GM23338 (cell line): ENCODE data around the gene LOXL4. TPM values are rescaled to one million over a fixed set of nuclear protein-coding genes. Genes with fewer than 3 reads are reported as not detected.

ENCODE experiments used
- polyA plus RNA-seq: library from polyadenylated mRNA; unstranded; fragments of >200 nt; fragmentation: Nextera tagmentation; extraction: Ambion mirVana; gene quantifications from 2 replicates; pipeline ENCODE4 v1.2.1, GENCODE V29; 2016
- total RNA-seq: library from RNA; depleted of rRNA; stranded (reverse); fragments of >200 nt; shearing (Covaris generic); gene quantifications from 2 replicates; pipeline ENCODE4 v1.2.3, GENCODE V29; 2014; rRNA removed

LOXL4 gene
- total and polyA plus RNA-seq, 2 experiments from 2014 or later, result 0.21 to 0.38 TPM

Other genes starting within 250 kb of the LOXL4 start
- gene CRTAC1, start 237.6 kb downstream of the LOXL4 start, total RNA-seq, result 0.74 and 1.2 TPM in 2 replicates
- 0.47 and 0.63 TPM in 2 replicates for gene CRTAC1, start 237.6 kb downstream of the LOXL4 start, polyA plus RNA-seq
- gene R3HCC1L, start 133.5 kb downstream of the LOXL4 start, total RNA-seq, result 13.6 and 15.8 TPM in 2 replicates
- gene R3HCC1L, start 133.5 kb downstream of the LOXL4 start, polyA plus RNA-seq, result 7.2 and 9.3 TPM in 2 replicates
- 0.12 and 1.3 TPM in 2 replicates for gene PYROXD2, start 147.0 kb upstream of the LOXL4 start, total RNA-seq
- gene PYROXD2, start 147.0 kb upstream of the LOXL4 start, polyA plus RNA-seq, result 2.2 and 2.6 TPM in 2 replicates
- 19.7 and 21.4 TPM in 2 replicates for gene HPS1, start 178.7 kb upstream of the LOXL4 start, total RNA-seq
- 49.4 and 51.2 TPM in 2 replicates for gene HPS1, start 178.7 kb upstream of the LOXL4 start, polyA plus RNA-seq